OCI-LY7 (cell line): Measurements from ENCODE around the gene CBFA2T3. TPM values are rescaled to one million over a fixed set of nuclear protein-coding genes. Genes with fewer than 3 reads are reported as not detected.
"Not testable (repeated sequence)": the region's sequence is repeated elsewhere in the genome, so short reads cannot be mapped to it uniquely, and the experiment has no call there.

ENCODE experiments used
- BruUV-seq: library from RNA; stranded (reverse); fragments of 400-500 nt; replicated peaks from 2 replicates; lab custom pipeline; 2021; lab: Mats Ljungman, UMichigan
- CTCF ChIA-PET: fragments of 300-600 bp; sonication (Branson Sonifier 250); formaldehyde crosslinking; loops from one replicate; lab custom pipeline; 2022; ENCODE audit warnings: antibody characterized with exemption; ENCODE audit not compliant: unreplicated experiment; lab: Charles Lee
- POLR2A ChIA-PET: fragments of 300-600 bp; sonication (Branson Sonifier 250); formaldehyde crosslinking; loops from one replicate; lab custom pipeline; 2022; ENCODE audit warnings: antibody characterized with exemption; lab: Charles Lee
- DNase-seq: peaks from one replicate; pipeline ENCODE4 v3.0.0-alpha.2; 2015; ENCODE audit warnings: low spot score
- H2AFZ ChIP-seq: fragments of 200-600 bp; sonication (generic), shearing (Covaris generic); 2 replicates; pipeline ENCODE4 v1.6.1; 2014; ENCODE audit warnings: mild to moderate bottlenecking, antibody characterized with exemption, low read length, moderate library complexity
- H3K27ac ChIP-seq: fragments of 200-600 bp; sonication (generic); 2 replicates; pipeline ENCODE4 v1.5.1; 2014; ENCODE audit warnings: mixed run types, low read depth, mild to moderate bottlenecking, moderate library complexity, low read length, inconsistent platforms; ENCODE audit not compliant: poor library complexity, severe bottlenecking
- H3K36me3 ChIP-seq: fragments of 200-600 bp; sonication (generic); 2 replicates; pipeline ENCODE4 v1.6.1; 2014; ENCODE audit warnings: mild to moderate bottlenecking, antibody characterized with exemption, low read length, moderate library complexity, mixed read lengths; ENCODE audit not compliant: insufficient read depth
- H3K4me1 ChIP-seq: fragments of 200-600 bp; sonication (generic); 2 replicates; pipeline ENCODE4 v1.5.1; 2014; ENCODE audit warnings: mild to moderate bottlenecking, low read length; ENCODE audit not compliant: insufficient read depth, poor library complexity, severe bottlenecking
- H3K4me2 ChIP-seq: fragments of 200-600 bp; sonication (generic); 2 replicates; pipeline ENCODE4 v1.6.1; 2014; ENCODE audit warnings: mild to moderate bottlenecking, low read length
- H3K4me3 ChIP-seq: fragments of 200-600 bp; sonication (generic); 2 replicates; pipeline ENCODE4 v1.5.1; 2014; ENCODE audit warnings: mild to moderate bottlenecking, low read depth, low read length; ENCODE audit not compliant: poor library complexity, severe bottlenecking
- H3K79me2 ChIP-seq: fragments of 200-600 bp; sonication (generic); 2 replicates; pipeline ENCODE4 v1.6.1; 2016; ENCODE audit warnings: low read depth, mild to moderate bottlenecking, low read length, moderate library complexity, mixed read lengths; ENCODE audit not compliant: insufficient read depth
- H3K9me2 ChIP-seq: fragments of 200-600 bp; sonication (generic); 2 replicates; pipeline ENCODE4 v1.6.1; 2016; ENCODE audit warnings: mild to moderate bottlenecking, low read length, mixed read lengths; ENCODE audit not compliant: insufficient read depth
- H3K9me3 ChIP-seq: fragments of 200-600 bp; sonication (generic); 2 replicates; pipeline ENCODE4 v1.6.1; 2014; ENCODE audit warnings: mild to moderate bottlenecking, mixed run types, low read length, mixed read lengths
- H4K20me1 ChIP-seq: fragments of 200-600 bp; sonication (generic); 2 replicates; pipeline ENCODE4 v1.6.1; 2014; ENCODE audit warnings: mild to moderate bottlenecking, antibody characterized with exemption, low read length, moderate library complexity, mixed read lengths; ENCODE audit not compliant: insufficient read depth
- CTCF ChIP-seq: fragments of 200-600 bp; sonication (generic); conservative IDR thresholded peaks from 2 replicates; pipeline ENCODE4 v1.5.1; 2014; ENCODE audit warnings: mild to moderate bottlenecking, antibody characterized with exemption, low read length, moderate library complexity, mixed read lengths
- EZH2phosphoT487 ChIP-seq: fragments of 200-600 bp; sonication (generic); IDR thresholded peaks from 2 replicates; pipeline ENCODE4 v1.6.1; 2018; ENCODE audit warnings: low read depth, borderline replicate concordance, mild to moderate bottlenecking, mixed run types, antibody characterized with exemption, low read length, moderate library complexity, mixed read lengths
- intact Hi-C: fragments of 100-400 bp; cut with micrococcal nuclease; formaldehyde crosslinking; loops from one replicate; pipeline ENCODE4 v1.10.0; 2022; ENCODE audit not compliant: unreplicated experiment
- total RNA-seq, 2 experiments: library from RNA; depleted of rRNA in 1 of 2; stranded (reverse); fragments of >200 nt in 1 of 2; shearing (Covaris generic) in 1 of 2; gene quantifications; 2 replicates each; pipeline ENCODE4 v1.2.3, GENCODE V29; 2014 to 2022

Gene CBFA2T3
- total RNA-seq, 2 experiments from 2014 or later: 1.1 to 48.0 TPM

- Histone ChIP-seq H3K4me3 (no peak overlapping the region), H3K36me3 (no peaks in the 10 kb centered on the region), H3K9me3 (peaks cover 12% of the 10 kb centered on the region), H3K4me2 (no peak overlapping the region), H3K27ac (no peak overlapping the region), H3K79me2 (no peaks in the 10 kb centered on the region), H3K4me1 (peaks cover 21% of the 10 kb centered on the region), H2AFZ (no peak overlapping the region), H4K20me1 (no peaks in the 10 kb centered on the region), H3K9me2 (no peaks in the 10 kb centered on the region)
- POLR2A ChIA-PET: interaction anchor here (0.6 to 1.4 kb wide), 3 partner anchors 10 to 283 kb away, joined by 3 to 6 read pairs (median 3); no protein-coding TSS in a partner anchor
- no peak for TF ChIP-seq CTCF
- no peak for TF ChIP-seq EZH2phosphoT487
- intact Hi-C loops: no loop called here
- DNase-seq: no peak
- CTCF ChIA-PET: interaction anchor here (0.7 kb wide), 1 partner anchor 36 kb away, joined by 3 read pairs; no protein-coding TSS in a partner anchor
- no TSS peak for BruUV-seq
Measured at GRCh38 chr16:89002851-89003830, 26.1 kb upstream of the CBFA2T3 start.

DNA sequence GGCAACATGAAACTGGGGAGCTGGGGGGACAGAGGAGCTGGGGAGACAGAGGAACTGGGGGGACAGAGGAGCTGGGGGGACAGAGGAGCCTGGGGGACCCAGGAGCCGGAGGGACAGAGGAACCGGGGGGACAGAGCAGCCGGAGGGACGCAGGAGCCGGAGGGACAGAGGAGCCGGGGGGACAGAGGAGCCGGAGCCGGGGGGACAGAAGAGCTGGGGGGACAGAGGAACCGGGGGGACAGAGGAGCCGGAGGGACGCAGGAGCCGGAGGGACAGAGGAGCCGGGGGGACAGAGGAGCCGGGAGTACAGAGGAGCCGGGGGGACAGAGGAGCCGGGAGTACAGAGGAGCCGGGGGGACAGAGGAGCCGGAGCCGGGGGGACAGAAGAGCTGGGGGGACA is 25.1 kb upstream of the CBFA2T3 start:
- H3K36me3 ChIP-seq, H3K4me2 ChIP-seq, BruUV-seq, intact Hi-C loops, DNase-seq, H3K79me2 ChIP-seq, H3K27ac ChIP-seq, H4K20me1 ChIP-seq, POLR2A ChIA-PET, CTCF ChIA-PET, H3K9me2 ChIP-seq, H2AFZ ChIP-seq, H3K4me3 ChIP-seq: not testable (repeated sequence)
- Histone ChIP-seq H3K4me1 (peaks cover 21% of the 10 kb centered on the region), H3K9me3 (peaks cover 23% of the 10 kb centered on the region)

DNA sequence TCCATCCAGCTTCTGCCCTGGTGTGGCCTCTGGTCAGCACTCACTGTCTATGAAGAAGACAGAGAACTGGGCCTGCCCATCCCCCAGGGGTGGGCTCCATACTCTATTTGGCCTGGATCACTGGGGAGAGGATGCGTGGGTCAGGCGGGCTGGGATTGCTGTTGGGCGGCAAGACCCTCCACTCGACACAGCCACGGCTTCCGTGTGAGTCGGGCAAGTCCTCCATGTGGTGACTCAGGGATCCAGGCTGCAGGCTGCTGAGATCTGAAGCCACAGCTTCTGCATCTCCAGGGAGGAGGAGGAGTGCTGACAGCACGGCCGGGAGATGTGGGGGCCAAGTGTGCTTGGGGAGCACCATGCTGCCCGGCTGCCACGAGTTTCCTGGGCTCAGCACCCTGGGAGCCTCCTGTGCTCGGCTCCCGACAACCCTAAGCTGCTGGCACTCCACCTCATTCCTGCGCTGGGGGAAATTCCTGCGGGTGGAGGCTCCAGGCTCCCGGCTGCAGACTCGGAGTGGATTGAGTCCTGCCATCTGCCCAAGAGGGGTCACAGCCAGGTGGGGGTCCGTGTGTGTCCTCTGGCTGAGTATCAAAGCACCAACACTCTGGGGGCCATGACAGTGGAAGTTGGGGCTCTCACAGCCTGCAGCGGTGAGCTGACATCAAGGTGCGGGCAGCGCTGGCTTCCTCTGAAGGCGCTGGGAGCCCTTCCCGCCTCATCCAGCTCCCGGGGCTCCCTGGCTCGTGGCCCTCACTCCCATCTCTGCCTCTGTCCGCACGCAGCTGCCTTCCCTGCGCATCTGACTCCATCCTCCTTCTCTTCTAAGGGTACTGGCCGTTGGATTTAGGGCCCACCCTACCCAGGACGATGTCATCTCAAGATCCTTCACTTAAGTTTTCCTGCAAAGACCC is 24.4 kb upstream of the CBFA2T3 start:
- Histone ChIP-seq H3K79me2 (no peaks in the 10 kb centered on the region), H3K9me3 (peaks cover 26% of the 10 kb centered on the region), H3K36me3 (no peaks in the 10 kb centered on the region), H3K4me1 (peaks cover 21% of the 10 kb centered on the region), H4K20me1 (no peaks in the 10 kb centered on the region), H3K9me2 (no peaks in the 10 kb centered on the region), H3K4me2 (no peak overlapping the region), H3K4me3 (no peak overlapping the region), H2AFZ (no peak overlapping the region), H3K27ac (no peak overlapping the region)
- TF ChIP-seq EZH2phosphoT487: no peak
- TF ChIP-seq CTCF: no peak
- CTCF ChIA-PET: no interaction called here
- POLR2A ChIA-PET: interaction anchor here (0.7 kb wide), 1 partner anchor 123 kb away, joined by 3 read pairs; no protein-coding TSS in a partner anchor
- intact Hi-C loops: no loop called here
- DNase-seq: no peak
- no TSS peak for BruUV-seq
